Stimulated activated CD4-positive, alpha-beta T cell treated with anti-CD3 and anti-CD28 coated beads, Interleukin-2, amount 100 ng/mL, for 4 hours (primary cell): ENCODE results near the gene TANC2.

Experiments used
- DNase-seq: peaks from one replicate; pipeline ENCODE4 v3.0.0-alpha.2; 2020; ENCODE audit warnings: low read depth

The TANC2 gene

GRCh38 chr17:62965686-62966425, at the start of gene TANC2:
TANC2 (plus strand) TSS chr17:62966235; CDS start chr17:63009560, 43,325 bp downstream.
- DNase-seq: peak; percentile 77

GRCh38 chr17:62916684-62917571, 49.1 kb upstream of the TANC2 start:
- no peak for DNase-seq

- no peak for DNase-seq
Observed at GRCh38 chr17:62919388-62919787, 46.6 kb upstream of the TANC2 start.

GRCh38 chr17:62920300-62920699, 45.7 kb upstream of the TANC2 start:
- no peak for DNase-seq

GRCh38 chr17:62921817-62922216, 44.2 kb upstream of the TANC2 start:
- DNase-seq: no peak

GRCh38 chr17:62923258-62924150, 42.5 kb upstream of the TANC2 start:
- DNase-seq: no peak

- DNase-seq: no peak
Observed at GRCh38 chr17:62925267-62925836, 40.7 kb upstream of the TANC2 start.

GRCh38 chr17:62927083-62927482, 39.0 kb upstream of the TANC2 start:
- DNase-seq: no peak

- DNase-seq: no peak
Observed at GRCh38 chr17:62929320-62929719, 36.7 kb upstream of the TANC2 start.

- DNase-seq: no peak
Observed at GRCh38 chr17:62931101-62931500, 34.9 kb upstream of the TANC2 start.

- DNase-seq: no peak
Observed at GRCh38 chr17:62933501-62934385, 32.3 kb upstream of the TANC2 start.

- no peak for DNase-seq
Observed at GRCh38 chr17:62935098-62935497, 30.9 kb upstream of the TANC2 start.

GRCh38 chr17:62935523-62935922, 30.5 kb upstream of the TANC2 start:
- no peak for DNase-seq

GRCh38 chr17:62937606-62938005, 28.4 kb upstream of the TANC2 start:
- no peak for DNase-seq

- DNase-seq: no peak
Observed at GRCh38 chr17:62941358-62941991, 24.6 kb upstream of the TANC2 start.

- DNase-seq: no peak
Observed at GRCh38 chr17:62948370-62948769, 17.7 kb upstream of the TANC2 start.

GRCh38 chr17:62949036-62949435, 17.0 kb upstream of the TANC2 start:
- no peak for DNase-seq

GRCh38 chr17:62950067-62950466, 16.0 kb upstream of the TANC2 start:
- DNase-seq: no peak

- no peak for DNase-seq
Observed at GRCh38 chr17:62955841-62956352, 10.1 kb upstream of the TANC2 start.

GRCh38 chr17:62963296-62963695, 2.7 kb upstream of the TANC2 start:
- no peak for DNase-seq
